ENCODE data around the gene BTBD3.

GRCh38 chr20:11918981-11919380 is 1.3 kb downstream of the BTBD3 start:
- no peak for TF ChIP-seq CTCF (IDR thresholded peaks at IDR 0.05; ENCODE audit: low read depth, low read length)
- no peak for TF ChIP-seq EZH2phosphoT487 (IDR thresholded peaks at IDR 0.05; ENCODE audit: low read depth)
